22Rv1 (cell line): Measurements from ENCODE around the gene CLEC11A.

Source experiments
- H3K27ac ChIP-seq: fragments of 450-650 bp; 2 replicates; pipeline ENCODE4 v1.5.1; 2017
- ZFX ChIP-seq: fragments of 450-650 bp; IDR thresholded peaks from 2 replicates; pipeline ENCODE4 v1.6.1; 2017; ENCODE audit warnings: antibody characterized with exemption, borderline replicate concordance
- TF ChIP-seq, protein P1 (sequence below): fragments of 450-650 bp; IDR thresholded peaks from 2 replicates; pipeline ENCODE4 v1.5.1; 2017; ENCODE audit warnings: mild to moderate bottlenecking

CLEC11A gene

GRCh38 chr19:50701367-50701985 is 21.7 kb upstream of the CLEC11A start:
- TF ChIP-seq ZFX: no peak
- TF ChIP-seq, protein P1, sequence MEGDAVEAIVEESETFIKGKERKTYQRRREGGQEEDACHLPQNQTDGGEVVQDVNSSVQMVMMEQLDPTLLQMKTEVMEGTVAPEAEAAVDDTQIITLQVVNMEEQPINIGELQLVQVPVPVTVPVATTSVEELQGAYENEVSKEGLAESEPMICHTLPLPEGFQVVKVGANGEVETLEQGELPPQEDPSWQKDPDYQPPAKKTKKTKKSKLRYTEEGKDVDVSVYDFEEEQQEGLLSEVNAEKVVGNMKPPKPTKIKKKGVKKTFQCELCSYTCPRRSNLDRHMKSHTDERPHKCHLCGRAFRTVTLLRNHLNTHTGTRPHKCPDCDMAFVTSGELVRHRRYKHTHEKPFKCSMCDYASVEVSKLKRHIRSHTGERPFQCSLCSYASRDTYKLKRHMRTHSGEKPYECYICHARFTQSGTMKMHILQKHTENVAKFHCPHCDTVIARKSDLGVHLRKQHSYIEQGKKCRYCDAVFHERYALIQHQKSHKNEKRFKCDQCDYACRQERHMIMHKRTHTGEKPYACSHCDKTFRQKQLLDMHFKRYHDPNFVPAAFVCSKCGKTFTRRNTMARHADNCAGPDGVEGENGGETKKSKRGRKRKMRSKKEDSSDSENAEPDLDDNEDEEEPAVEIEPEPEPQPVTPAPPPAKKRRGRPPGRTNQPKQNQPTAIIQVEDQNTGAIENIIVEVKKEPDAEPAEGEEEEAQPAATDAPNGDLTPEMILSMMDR: no peak
- H3K27ac ChIP-seq: no peak overlapping the region

GRCh38 chr19:50702158-50702870 is 20.9 kb upstream of the CLEC11A start:
- TF ChIP-seq, protein P1: no peak
- TF ChIP-seq ZFX: no peak
- H3K27ac ChIP-seq: no peak overlapping the region

GRCh38 chr19:50702871-50703829 is 20.0 kb upstream of the CLEC11A start:
- H3K27ac ChIP-seq: no peak overlapping the region
- TF ChIP-seq, protein P1: no peak
- TF ChIP-seq ZFX: no peak

DNA sequence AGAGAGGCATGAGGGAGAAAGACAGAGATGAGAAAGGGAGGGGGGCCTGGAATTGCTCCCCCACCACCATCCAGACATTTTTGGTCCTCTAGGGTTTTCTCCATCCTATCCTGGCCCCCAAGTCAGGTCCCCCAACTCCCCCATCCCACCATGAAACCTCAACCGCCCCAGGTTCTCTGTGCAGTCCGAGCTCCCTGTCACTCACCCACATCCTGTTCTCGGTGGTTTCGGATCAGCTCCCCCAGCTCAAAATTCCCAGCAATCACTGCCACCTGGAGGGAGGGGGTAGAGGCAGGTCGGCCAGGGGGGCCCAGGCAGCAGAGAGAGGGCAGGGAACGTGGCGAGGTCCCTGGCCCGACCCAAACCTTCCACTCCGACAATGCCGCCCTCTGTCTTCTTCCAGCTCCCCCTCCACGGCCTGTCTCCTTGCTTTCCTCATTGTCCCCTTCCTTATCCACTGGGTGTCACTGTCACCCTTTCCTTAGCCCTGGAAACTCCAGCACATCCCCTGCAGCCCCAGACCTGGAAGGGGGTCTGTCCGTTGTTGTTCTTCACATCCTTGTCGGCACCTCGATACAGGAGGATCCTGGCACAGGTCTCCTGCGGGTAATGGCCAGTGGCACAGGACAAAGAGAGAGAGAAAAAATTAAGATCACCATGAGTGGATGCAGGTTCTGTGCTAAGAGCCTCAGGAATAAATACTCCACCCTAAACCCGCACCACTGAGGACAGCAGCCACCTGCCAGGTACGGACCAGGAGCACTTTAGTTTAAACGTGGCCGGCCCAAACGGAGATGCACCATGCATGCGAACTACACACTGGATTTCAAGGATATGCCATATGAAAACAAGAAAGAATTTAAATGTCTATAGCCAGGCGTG is 19.0 kb upstream of the CLEC11A start:
- TF ChIP-seq, protein P1: peak; percentile 40
- no peak for TF ChIP-seq ZFX
- no peak overlapping the region for H3K27ac ChIP-seq

GRCh38 chr19:50705422-50706019 is 17.6 kb upstream of the CLEC11A start:
- no peak for TF ChIP-seq ZFX
- TF ChIP-seq, protein P1: peak; percentile 90
- H3K27ac ChIP-seq: no peak overlapping the region

GRCh38 chr19:50706387-50706786 is 16.8 kb upstream of the CLEC11A start:
- TF ChIP-seq, protein P1: no peak

More at GRCh38 chr19:50706387-50706786, 16.8 kb upstream of the CLEC11A start:
- H3K27ac ChIP-seq: no peak overlapping the region
